ENCODE measurements around the gene MAP3K4. TPM values are rescaled to one million over a fixed set of nuclear protein-coding genes. Genes with fewer than 3 reads are reported as not detected.

Gene MAP3K4
- total and polyA plus RNA-seq, 9 donors, result 17.3 to 29.1 (median 19.5) TPM

GRCh38 chr6:161035182-161035980 is 43.8 kb downstream of the MAP3K4 start:
- no peaks in the 10 kb centered on the region for H3K9me3 ChIP-seq (replicated peaks; ENCODE audit: control insufficient read depth, low read depth, low read length)
- H3K27ac ChIP-seq (ENCODE audit: low read length), result no peak overlapping the region
- DNase-seq, result no peak
- H3K4me1 ChIP-seq (ENCODE audit: control insufficient read depth, insufficient read depth, low read length), result peaks cover 7% of the 10 kb centered on the region
- H3K27me3 ChIP-seq (ENCODE audit: control insufficient read depth, insufficient read depth, low read length), result no peaks in the 10 kb centered on the region
- no CpG with 5 or more reads among the region's 3 CpGs for WGBS (ENCODE audit: insufficient coverage)
- peaks cover 11% of the 10 kb centered on the region for H3K36me3 ChIP-seq (ENCODE audit: control insufficient read depth, insufficient read depth, low read length)
- no peak overlapping the region for H3K4me3 ChIP-seq (ENCODE audit: low read length)

DNA sequence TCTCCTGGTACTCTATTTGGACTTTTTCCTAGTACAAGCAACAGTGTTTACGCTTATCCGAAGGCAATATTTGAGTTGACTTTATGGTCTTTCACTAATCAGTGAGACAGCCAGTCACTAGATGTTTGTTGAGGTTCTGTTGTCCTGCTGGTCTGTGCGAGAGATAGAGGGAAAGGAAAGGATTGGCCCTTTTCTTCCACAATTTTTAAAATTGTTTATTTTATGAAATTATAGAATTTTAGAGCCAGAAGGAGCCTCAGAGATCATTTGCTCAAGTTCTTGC is 44.4 kb downstream of the MAP3K4 start:
- no CpG with 5 or more reads among the region's 3 CpGs for WGBS (ENCODE audit: insufficient coverage)
- peaks cover 14% of the 10 kb centered on the region for H3K36me3 ChIP-seq (ENCODE audit: control insufficient read depth, insufficient read depth, low read length)

DNA sequence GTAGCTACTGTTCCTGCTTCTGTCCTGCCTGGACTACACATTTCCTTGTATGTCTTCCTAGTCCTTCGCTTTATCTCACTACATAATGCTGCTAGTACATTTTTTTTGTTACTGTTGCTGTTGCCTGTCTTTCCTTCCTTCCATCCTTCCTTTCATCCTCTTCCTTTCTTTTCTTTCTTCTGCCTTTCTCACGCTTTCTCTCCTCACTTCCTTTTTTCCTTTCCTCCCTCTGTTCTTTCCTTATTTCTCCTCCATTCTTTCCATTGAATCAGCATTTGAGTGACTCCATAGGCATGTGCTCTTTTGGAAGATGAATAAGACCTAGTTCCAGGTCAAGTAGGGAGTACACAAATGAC is 46.3 kb downstream of the MAP3K4 start:
- Histone ChIP-seq H3K9me3 (replicated peaks; ENCODE audit: control insufficient read depth, low read depth, low read length) (no peaks in the 10 kb centered on the region), H3K27ac (ENCODE audit: low read length) (no peak overlapping the region), H3K4me3 (ENCODE audit: low read length) (no peak overlapping the region), H3K36me3 (ENCODE audit: control insufficient read depth, insufficient read depth, low read length) (peaks cover 21% of the 10 kb centered on the region), H3K27me3 (ENCODE audit: control insufficient read depth, insufficient read depth, low read length) (no peaks in the 10 kb centered on the region), H3K4me1 (ENCODE audit: control insufficient read depth, insufficient read depth, low read length) (peaks cover 7% of the 10 kb centered on the region)
- 90% methylated on average over 2 of the region's 2 CpGs for WGBS (ENCODE audit: insufficient coverage)
- DNase-seq, result no peak

More for the DNA sequence above, 44.4 kb downstream of the MAP3K4 start:
- H3K4me3 ChIP-seq (ENCODE audit: low read length), result no peak overlapping the region
- H3K9me3 ChIP-seq (replicated peaks; ENCODE audit: control insufficient read depth, low read depth, low read length), result no peaks in the 10 kb centered on the region
- H3K27me3 ChIP-seq (ENCODE audit: control insufficient read depth, insufficient read depth, low read length), result no peaks in the 10 kb centered on the region
- no peak for DNase-seq
- H3K27ac ChIP-seq (ENCODE audit: low read length), result no peak overlapping the region
- H3K4me1 ChIP-seq (ENCODE audit: control insufficient read depth, insufficient read depth, low read length), result peaks cover 7% of the 10 kb centered on the region

- no CpG with 5 or more reads among the region's 3 CpGs for WGBS (ENCODE audit: insufficient coverage)
- no peaks in the 10 kb centered on the region for H3K27me3 ChIP-seq (ENCODE audit: control insufficient read depth, insufficient read depth, low read length)
- no peaks in the 10 kb centered on the region for H3K9me3 ChIP-seq (replicated peaks; ENCODE audit: control insufficient read depth, low read depth, low read length)
- peak overlapping the region; percentile 71 for H3K27ac ChIP-seq (ENCODE audit: low read length)
- H3K4me3 ChIP-seq (ENCODE audit: low read length), result no peak overlapping the region
- H3K4me1 ChIP-seq (ENCODE audit: control insufficient read depth, insufficient read depth, low read length), result peaks cover 7% of the 10 kb centered on the region
- peak; percentile 86 for DNase-seq
- peaks cover 24% of the 10 kb centered on the region for H3K36me3 ChIP-seq (ENCODE audit: control insufficient read depth, insufficient read depth, low read length)
Observed at GRCh38 chr6:161038229-161039031, 46.9 kb downstream of the MAP3K4 start.

DNA sequence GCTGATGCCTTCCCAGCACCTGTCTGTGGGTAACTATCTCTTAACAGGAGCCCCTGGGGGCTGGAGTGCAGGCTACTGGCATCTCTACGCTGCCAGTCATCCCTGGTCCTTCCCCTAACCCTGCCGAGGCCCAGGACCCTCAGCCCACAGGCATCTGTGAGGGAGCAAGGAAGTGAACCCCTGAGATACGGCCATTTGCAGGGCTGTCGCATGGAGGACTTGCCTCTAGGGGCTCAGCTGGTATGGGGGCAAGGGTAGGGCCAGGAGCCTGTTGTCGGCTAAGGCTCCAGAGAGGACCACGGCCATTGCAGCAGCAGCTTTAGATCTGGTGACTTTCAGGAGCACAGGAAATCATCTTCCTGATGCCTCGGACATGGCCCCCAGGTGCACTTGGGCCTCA is 49.7 kb downstream of the MAP3K4 start:
- H3K4me3 ChIP-seq (ENCODE audit: low read length), result no peak overlapping the region
- no peaks in the 10 kb centered on the region for H3K27me3 ChIP-seq (ENCODE audit: control insufficient read depth, insufficient read depth, low read length)
- peaks cover 7% of the 10 kb centered on the region for H3K4me1 ChIP-seq (ENCODE audit: control insufficient read depth, insufficient read depth, low read length)
- 99% methylated on average over 6 of the region's 7 CpGs for WGBS (ENCODE audit: insufficient coverage)
- no peaks in the 10 kb centered on the region for H3K9me3 ChIP-seq (replicated peaks; ENCODE audit: control insufficient read depth, low read depth, low read length)
- H3K27ac ChIP-seq (ENCODE audit: low read length), result no peak overlapping the region
- peaks cover 13% of the 10 kb centered on the region for H3K36me3 ChIP-seq (ENCODE audit: control insufficient read depth, insufficient read depth, low read length)
- DNase-seq, result no peak

DNA sequence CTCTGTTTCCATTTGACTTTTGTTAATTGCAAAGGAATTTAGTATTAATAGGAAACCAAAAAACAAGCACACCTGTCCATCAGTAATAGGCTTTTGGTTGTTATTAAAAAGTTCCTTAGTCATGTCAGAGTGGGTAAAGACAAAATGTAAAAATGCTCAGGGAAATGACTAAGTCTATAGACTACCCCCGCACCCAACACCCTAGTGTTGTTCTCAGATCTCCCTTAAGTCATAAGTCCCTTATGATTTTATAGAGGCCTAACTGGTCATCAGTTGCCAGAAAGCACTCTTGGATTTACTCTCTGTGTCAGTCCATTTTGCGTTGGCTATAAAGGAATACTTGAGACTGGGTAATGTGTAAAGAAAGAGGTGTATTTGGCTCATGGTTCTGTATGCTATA is 52.8 kb downstream of the MAP3K4 start:
- H3K27me3 ChIP-seq (ENCODE audit: control insufficient read depth, insufficient read depth, low read length), result no peaks in the 10 kb centered on the region
- no peaks in the 10 kb centered on the region for H3K9me3 ChIP-seq (replicated peaks; ENCODE audit: control insufficient read depth, low read depth, low read length)
- peaks cover 20% of the 10 kb centered on the region for H3K36me3 ChIP-seq (ENCODE audit: control insufficient read depth, insufficient read depth, low read length)
- no peak for DNase-seq
- no peak overlapping the region for H3K27ac ChIP-seq (ENCODE audit: low read length)
- 100% methylated on average over 1 of the region's 2 CpGs for WGBS (ENCODE audit: insufficient coverage)
- no peaks in the 10 kb centered on the region for H3K4me1 ChIP-seq (ENCODE audit: control insufficient read depth, insufficient read depth, low read length)
- no peak overlapping the region for H3K4me3 ChIP-seq (ENCODE audit: low read length)

DNA sequence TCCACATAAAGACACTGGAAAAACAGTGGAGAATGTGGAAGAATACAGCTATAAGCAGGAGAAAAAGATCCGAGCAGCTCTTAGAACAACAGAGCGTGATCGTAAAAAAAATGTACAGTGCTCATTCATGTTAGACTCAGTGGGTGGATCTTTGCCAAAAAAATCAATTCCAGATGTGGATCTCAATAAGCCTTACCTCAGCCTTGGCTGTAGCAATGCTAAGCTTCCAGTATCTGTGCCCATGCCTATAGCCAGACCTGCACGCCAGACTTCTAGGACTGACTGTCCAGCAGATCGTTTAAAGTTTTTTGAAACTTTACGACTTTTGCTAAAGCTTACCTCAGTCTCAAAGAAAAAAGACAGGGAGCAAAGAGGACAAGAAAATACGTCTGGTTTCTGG is 57.1 kb downstream of the MAP3K4 start:
- WGBS (ENCODE audit: insufficient coverage), result 27% methylated on average over 7 of the region's 7 CpGs
- H3K36me3 ChIP-seq (ENCODE audit: control insufficient read depth, insufficient read depth, low read length), result peaks cover 14% of the 10 kb centered on the region
- DNase-seq, result peak; percentile 95

DNA sequence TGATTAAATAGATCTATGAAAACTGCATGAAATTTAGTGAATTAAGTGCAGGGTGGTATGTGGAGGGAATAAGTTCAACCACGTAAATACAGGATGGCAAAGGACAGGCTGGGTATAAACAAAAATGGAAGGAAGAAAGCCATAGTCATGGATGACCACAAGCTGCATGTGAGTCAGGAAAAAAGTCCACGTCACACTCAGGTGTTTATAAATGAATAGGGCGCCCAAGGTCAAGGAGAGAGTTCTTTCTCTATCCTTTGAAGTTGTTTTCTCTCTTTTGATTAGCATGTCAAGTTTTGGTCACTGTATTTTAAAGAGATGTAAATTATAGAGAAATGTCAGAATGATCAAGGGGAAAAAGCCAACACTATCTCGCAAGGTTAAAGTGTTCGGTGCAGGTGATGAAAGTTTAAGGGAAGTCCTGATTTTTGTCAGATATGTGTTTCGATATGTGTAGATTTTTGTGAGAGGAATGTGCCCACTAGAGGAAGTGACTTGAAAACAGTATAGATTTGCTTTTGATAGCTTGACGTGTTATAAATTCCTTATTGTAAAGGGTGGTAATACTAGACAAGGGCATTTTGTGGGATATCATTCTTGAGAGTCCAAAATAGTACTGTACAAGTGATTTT is 58.7 kb downstream of the MAP3K4 start:
- no peaks in the 10 kb centered on the region for H3K4me1 ChIP-seq (ENCODE audit: control insufficient read depth, insufficient read depth, low read length)
- peaks cover 14% of the 10 kb centered on the region for H3K36me3 ChIP-seq (ENCODE audit: control insufficient read depth, insufficient read depth, low read length)
- no peaks in the 10 kb centered on the region for H3K27me3 ChIP-seq (ENCODE audit: control insufficient read depth, insufficient read depth, low read length)
- no peaks in the 10 kb centered on the region for H3K9me3 ChIP-seq (replicated peaks; ENCODE audit: control insufficient read depth, low read depth, low read length)
- H3K4me3 ChIP-seq (ENCODE audit: low read length), result no peak overlapping the region
- WGBS (ENCODE audit: insufficient coverage), result 89% methylated on average over 7 of the region's 7 CpGs
- no peak overlapping the region for H3K27ac ChIP-seq (ENCODE audit: low read length)
- DNase-seq, result no peak

More for the DNA sequence above, 57.1 kb downstream of the MAP3K4 start:
- no peak overlapping the region for H3K27ac ChIP-seq (ENCODE audit: low read length)
- H3K4me3 ChIP-seq (ENCODE audit: low read length), result no peak overlapping the region
- no peaks in the 10 kb centered on the region for H3K27me3 ChIP-seq (ENCODE audit: control insufficient read depth, insufficient read depth, low read length)
- no peaks in the 10 kb centered on the region for H3K9me3 ChIP-seq (replicated peaks; ENCODE audit: control insufficient read depth, low read depth, low read length)
- H3K4me1 ChIP-seq (ENCODE audit: control insufficient read depth, insufficient read depth, low read length), result no peaks in the 10 kb centered on the region

DNA sequence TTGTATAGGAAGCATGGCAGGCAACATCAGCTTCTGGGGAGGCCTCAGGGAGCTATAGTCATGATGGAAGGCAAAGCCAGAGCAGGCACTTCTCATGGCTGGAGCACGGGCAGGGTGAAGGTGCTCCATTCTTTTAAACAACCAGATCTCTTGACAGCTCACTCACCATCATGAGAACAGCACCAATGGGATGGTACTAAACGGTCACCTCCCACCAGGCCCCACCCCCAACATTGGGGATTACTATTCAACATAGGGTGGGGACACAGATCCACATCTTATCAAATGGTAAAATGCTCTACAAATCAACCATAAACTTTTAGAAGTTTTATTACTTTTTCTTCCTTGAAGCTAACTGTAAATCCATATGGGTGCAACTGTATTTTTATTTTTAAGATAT is 61.5 kb downstream of the MAP3K4 start:
- H3K27me3 ChIP-seq (ENCODE audit: control insufficient read depth, insufficient read depth, low read length), result no peaks in the 10 kb centered on the region
- H3K36me3 ChIP-seq (ENCODE audit: control insufficient read depth, insufficient read depth, low read length), result peaks cover 14% of the 10 kb centered on the region
- no peak overlapping the region for H3K4me3 ChIP-seq (ENCODE audit: low read length)
- H3K4me1 ChIP-seq (ENCODE audit: control insufficient read depth, insufficient read depth, low read length), result no peaks in the 10 kb centered on the region
- H3K9me3 ChIP-seq (replicated peaks; ENCODE audit: control insufficient read depth, low read depth, low read length), result no peaks in the 10 kb centered on the region
- no CpG with 5 or more reads among the region's 2 CpGs for WGBS (ENCODE audit: insufficient coverage)
- DNase-seq, result no peak
- no peak overlapping the region for H3K27ac ChIP-seq (ENCODE audit: low read length)

DNA sequence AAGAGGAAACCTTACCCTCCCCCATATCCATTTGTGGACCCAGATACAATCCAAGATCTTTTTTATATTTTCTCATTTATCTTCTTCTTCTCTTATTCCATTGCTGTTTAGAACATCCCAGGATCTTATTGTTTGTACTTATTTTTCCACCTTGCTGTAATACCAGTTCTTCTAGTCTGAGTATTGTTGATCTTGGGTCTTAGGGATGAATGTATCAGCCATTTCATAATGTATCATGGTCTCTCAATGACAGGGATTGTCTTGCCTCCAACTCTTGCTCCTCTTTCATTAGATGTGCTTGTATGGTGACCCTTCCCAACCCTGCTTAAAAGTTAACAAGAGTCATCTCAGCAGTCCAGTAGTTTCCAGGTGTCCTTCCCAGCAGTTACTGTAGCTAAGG is 63.3 kb downstream of the MAP3K4 start:
- no peaks in the 10 kb centered on the region for H3K4me1 ChIP-seq (ENCODE audit: control insufficient read depth, insufficient read depth, low read length)
- H3K4me3 ChIP-seq (ENCODE audit: low read length), result no peak overlapping the region
- H3K27me3 ChIP-seq (ENCODE audit: control insufficient read depth, insufficient read depth, low read length), result no peaks in the 10 kb centered on the region
- DNase-seq, result no peak
- no peak overlapping the region for H3K27ac ChIP-seq (ENCODE audit: low read length)
- no peaks in the 10 kb centered on the region for H3K9me3 ChIP-seq (replicated peaks; ENCODE audit: control insufficient read depth, low read depth, low read length)
- H3K36me3 ChIP-seq (ENCODE audit: control insufficient read depth, insufficient read depth, low read length), result peaks cover 3% of the 10 kb centered on the region
